ENCODE results near the gene SLC16A3.

Gene SLC16A3

DNA sequence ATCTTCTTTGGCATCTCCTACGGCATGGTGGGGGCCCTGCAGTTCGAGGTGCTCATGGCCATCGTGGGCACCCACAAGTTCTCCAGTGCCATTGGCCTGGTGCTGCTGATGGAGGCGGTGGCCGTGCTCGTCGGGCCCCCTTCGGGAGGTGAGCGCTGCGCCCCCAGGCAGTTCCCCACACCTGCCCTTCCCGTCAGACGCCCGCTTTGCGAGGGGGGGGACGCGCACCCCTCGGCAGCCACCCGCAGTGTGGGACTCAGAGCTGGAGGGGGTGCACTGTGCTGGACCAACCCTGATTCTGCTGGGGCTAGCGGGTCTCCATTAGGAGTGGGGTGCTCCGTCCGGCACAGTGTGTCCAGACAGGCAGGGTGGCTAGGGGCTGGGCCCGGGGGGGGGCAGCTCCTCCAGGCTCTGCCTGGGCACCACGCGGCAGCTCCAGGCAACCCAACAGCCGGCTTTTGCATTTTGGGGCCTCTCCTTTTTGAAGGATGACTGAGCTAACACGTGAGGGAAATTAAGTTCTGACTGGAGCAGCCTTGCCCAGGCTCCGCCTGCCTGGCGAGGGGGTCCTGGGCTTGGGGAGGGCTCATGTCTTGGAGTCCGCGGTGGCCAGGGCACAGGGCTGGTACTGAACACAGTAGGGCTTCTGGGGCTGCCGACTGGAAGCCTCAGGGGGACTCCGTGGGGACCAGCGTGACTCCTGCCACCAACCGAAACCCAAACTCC is 9.1 kb downstream of the SLC16A3 start:
- H3K36me3 ChIP-seq (ENCODE audit: insufficient read depth) = no peaks in the 10 kb centered on the region
- no peaks in the 10 kb centered on the region for H4K20me1 ChIP-seq (ENCODE audit: insufficient read depth)
- H3K27me3 ChIP-seq (ENCODE audit: insufficient read depth, low read depth) = peaks cover 9% of the 10 kb centered on the region; the same call in 1 of the 2 replicates
- H3K9ac ChIP-seq = peak overlapping the region; percentile 40; the same call in 1 of the 2 replicates
- peak overlapping the region; percentile 96 for H3K4me2 ChIP-seq
- H2AFZ ChIP-seq (ENCODE audit: low read depth) = peak overlapping the region; percentile 32; the same call in 1 of the 2 replicates
- TF ChIP-seq, protein P1, sequence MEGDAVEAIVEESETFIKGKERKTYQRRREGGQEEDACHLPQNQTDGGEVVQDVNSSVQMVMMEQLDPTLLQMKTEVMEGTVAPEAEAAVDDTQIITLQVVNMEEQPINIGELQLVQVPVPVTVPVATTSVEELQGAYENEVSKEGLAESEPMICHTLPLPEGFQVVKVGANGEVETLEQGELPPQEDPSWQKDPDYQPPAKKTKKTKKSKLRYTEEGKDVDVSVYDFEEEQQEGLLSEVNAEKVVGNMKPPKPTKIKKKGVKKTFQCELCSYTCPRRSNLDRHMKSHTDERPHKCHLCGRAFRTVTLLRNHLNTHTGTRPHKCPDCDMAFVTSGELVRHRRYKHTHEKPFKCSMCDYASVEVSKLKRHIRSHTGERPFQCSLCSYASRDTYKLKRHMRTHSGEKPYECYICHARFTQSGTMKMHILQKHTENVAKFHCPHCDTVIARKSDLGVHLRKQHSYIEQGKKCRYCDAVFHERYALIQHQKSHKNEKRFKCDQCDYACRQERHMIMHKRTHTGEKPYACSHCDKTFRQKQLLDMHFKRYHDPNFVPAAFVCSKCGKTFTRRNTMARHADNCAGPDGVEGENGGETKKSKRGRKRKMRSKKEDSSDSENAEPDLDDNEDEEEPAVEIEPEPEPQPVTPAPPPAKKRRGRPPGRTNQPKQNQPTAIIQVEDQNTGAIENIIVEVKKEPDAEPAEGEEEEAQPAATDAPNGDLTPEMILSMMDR (conservative IDR thresholded peaks at IDR 0.05; ENCODE audit: low read depth, low read length) = no peak
- H3K79me2 ChIP-seq (ENCODE audit: insufficient read depth, low read depth) = no peaks in the 10 kb centered on the region; the same call in 1 of the 2 replicates
- peaks cover 36% of the 10 kb centered on the region for H3K4me1 ChIP-seq (ENCODE audit: low read depth, poor library complexity, severe bottlenecking)
- H3K27ac ChIP-seq = peak overlapping the region; percentile 47
- H3K4me3 ChIP-seq (IDR thresholded peaks at IDR 0.05; ENCODE audit: insufficient read depth, low read depth, low read length) = no peak overlapping the region

DNA sequence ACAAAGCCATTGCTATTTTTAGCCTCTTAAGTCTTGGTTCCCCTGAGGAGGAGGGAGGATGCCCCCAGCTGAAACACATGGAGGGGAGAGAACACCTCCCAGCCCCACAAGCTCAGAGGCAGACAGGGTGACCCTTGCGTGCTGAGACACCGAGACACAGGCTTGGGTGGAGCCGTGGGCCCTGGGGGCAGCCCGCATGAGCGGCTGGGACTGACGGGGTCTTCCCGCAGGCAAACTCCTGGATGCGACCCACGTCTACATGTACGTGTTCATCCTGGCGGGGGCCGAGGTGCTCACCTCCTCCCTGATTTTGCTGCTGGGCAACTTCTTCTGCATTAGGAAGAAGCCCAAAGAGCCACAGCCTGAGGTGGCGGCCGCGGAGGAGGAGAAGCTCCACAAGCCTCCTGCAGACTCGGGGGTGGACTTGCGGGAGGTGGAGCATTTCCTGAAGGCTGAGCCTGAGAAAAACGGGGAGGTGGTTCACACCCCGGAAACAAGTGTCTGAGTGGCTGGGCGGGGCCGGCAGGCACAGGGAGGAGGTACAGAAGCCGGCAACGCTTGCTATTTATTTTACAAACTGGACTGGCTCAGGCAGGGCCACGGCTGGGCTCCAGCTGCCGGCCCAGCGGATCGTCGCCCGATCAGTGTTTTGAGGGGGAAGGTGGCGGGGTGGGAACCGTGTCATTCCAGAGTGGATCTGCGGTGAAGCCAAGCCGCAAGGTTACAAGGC is 9.8 kb downstream of the SLC16A3 start:
- H3K4me2 ChIP-seq = peak overlapping the region; percentile 96
- no peaks in the 10 kb centered on the region for H4K20me1 ChIP-seq (ENCODE audit: insufficient read depth)
- H3K36me3 ChIP-seq (ENCODE audit: insufficient read depth) = no peaks in the 10 kb centered on the region
- H3K27me3 ChIP-seq (ENCODE audit: insufficient read depth, low read depth) = peaks cover 9% of the 10 kb centered on the region; the same call in 1 of the 2 replicates
- H3K27ac ChIP-seq = peak overlapping the region; percentile 47
- peak overlapping the region; percentile 32; the same call in 1 of the 2 replicates for H2AFZ ChIP-seq (ENCODE audit: low read depth)
- peaks cover 36% of the 10 kb centered on the region for H3K4me1 ChIP-seq (ENCODE audit: low read depth, poor library complexity, severe bottlenecking)
- TF ChIP-seq, protein P1 (conservative IDR thresholded peaks at IDR 0.05; ENCODE audit: low read depth, low read length) = no peak
- no peak overlapping the region for H3K4me3 ChIP-seq (IDR thresholded peaks at IDR 0.05; ENCODE audit: insufficient read depth, low read depth, low read length)
- no peaks in the 10 kb centered on the region; the same call in 1 of the 2 replicates for H3K79me2 ChIP-seq (ENCODE audit: insufficient read depth, low read depth)
- peak overlapping the region; percentile 40; the same call in 1 of the 2 replicates for H3K9ac ChIP-seq

DNA sequence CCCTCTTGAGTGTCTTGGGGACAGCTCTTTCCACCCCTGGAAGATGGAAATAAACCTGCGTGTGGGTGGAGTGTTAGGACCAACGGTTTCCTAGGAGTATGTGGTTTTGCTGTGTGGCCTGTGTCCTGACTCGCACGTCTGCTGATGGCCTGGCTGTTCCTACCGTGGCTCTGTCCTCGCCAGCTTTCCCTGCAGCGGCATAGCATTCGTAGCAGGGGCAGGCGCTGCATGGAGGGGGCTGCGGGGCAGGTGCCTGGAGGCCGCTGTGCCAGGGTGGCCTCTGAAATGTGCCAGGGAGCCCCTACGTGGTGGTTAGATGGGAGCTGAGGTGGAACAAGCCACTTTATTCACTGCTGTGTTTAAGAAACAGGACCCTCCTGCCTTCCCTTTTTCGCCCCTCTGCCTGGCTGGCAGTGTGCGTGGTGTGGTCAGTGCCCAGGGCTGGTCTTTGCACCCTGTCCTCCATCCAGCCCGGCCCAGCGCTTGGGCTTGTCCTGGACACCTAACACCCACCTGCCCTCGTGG is 10.6 kb downstream of the SLC16A3 start:
- Histone ChIP-seq H3K4me3 (IDR thresholded peaks at IDR 0.05; ENCODE audit: insufficient read depth, low read depth, low read length) (no peak overlapping the region), H3K4me2 (0 out of 2 replicates have a peak overlapping the region, but pooled peaks have one; percentile 13), H3K4me1 (ENCODE audit: low read depth, poor library complexity, severe bottlenecking) (peaks cover 36% of the 10 kb centered on the region), H3K9ac (no peak overlapping the region), H3K36me3 (ENCODE audit: insufficient read depth) (no peaks in the 10 kb centered on the region), H3K79me2 (ENCODE audit: insufficient read depth, low read depth) (no peaks in the 10 kb centered on the region; the same call in 1 of the 2 replicates), H3K27me3 (ENCODE audit: insufficient read depth, low read depth) (peaks cover 6% of the 10 kb centered on the region; the same call in 1 of the 2 replicates), H2AFZ (ENCODE audit: low read depth) (no peak overlapping the region), H3K27ac (no peak overlapping the region), H4K20me1 (ENCODE audit: insufficient read depth) (no peaks in the 10 kb centered on the region)
- TF ChIP-seq, protein P1 (conservative IDR thresholded peaks at IDR 0.05; ENCODE audit: low read depth, low read length) = no peak

DNA sequence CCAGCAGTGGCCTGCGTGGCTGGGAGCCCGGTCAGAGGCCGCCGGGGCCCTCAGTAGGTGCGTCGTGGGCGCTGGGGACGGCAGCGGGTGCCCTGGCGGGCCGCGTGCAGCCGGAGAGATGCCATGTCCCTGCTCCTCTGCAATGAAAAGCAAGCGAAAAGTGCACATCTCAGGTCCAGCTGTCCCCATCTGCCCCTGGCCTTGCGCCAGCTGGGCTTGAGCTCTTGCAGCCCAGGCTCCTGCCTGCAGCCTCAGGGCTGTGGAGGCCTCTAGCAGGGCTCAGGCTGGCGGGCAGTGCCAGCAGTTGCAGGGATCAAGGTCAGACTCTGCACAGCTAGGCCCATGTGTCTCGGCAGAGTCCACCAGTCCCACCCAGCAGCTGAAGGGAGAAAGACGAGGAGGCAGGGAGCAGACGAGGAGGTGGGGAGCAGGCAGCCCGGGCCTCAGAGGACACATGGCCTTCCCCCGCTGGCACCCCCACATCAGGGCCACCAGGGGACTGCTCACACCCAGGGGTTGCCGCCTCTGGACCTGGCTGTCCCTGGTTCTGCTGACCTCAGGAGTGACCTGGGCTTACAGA is 11.2 kb downstream of the SLC16A3 start:
- no peak overlapping the region for H3K27ac ChIP-seq
- no peaks in the 10 kb centered on the region for H4K20me1 ChIP-seq (ENCODE audit: insufficient read depth)
- peaks cover 36% of the 10 kb centered on the region for H3K4me1 ChIP-seq (ENCODE audit: low read depth, poor library complexity, severe bottlenecking)
- 0 out of 2 replicates have a peak overlapping the region, but pooled peaks have one; percentile 13 for H3K4me2 ChIP-seq
- no peak overlapping the region for H2AFZ ChIP-seq (ENCODE audit: low read depth)
- TF ChIP-seq, protein P1 (conservative IDR thresholded peaks at IDR 0.05; ENCODE audit: low read depth, low read length) = no peak
- H3K36me3 ChIP-seq (ENCODE audit: insufficient read depth) = no peaks in the 10 kb centered on the region
- no peaks in the 10 kb centered on the region; the same call in 1 of the 2 replicates for H3K79me2 ChIP-seq (ENCODE audit: insufficient read depth, low read depth)
- H3K4me3 ChIP-seq (IDR thresholded peaks at IDR 0.05; ENCODE audit: insufficient read depth, low read depth, low read length) = no peak overlapping the region
- H3K27me3 ChIP-seq (ENCODE audit: insufficient read depth, low read depth) = peaks cover under 1% of the 10 kb centered on the region; the same call in 1 of the 2 replicates
- H3K9ac ChIP-seq = no peak overlapping the region

Measured in KMS-11 (cell line).